B cell (primary cell): ENCODE data around the gene ZNRF2. TPM values are rescaled to one million over a fixed set of nuclear protein-coding genes. Genes with fewer than 3 reads are reported as not detected.
A peak's percentile ranks its signal among the peaks of the same experiment; 100 is the strongest.

Source experiments
- ATAC-seq: fragments of 200-7000 bp; cut with Tn5 transposase; one replicate; pipeline ENCODE4 v1.10.0; 2021; ENCODE audit warnings: low read depth, mild to moderate bottlenecking, moderate number of reproducible peaks, moderate library complexity
- CTCF ChIA-PET: fragments of 350-600 bp; sonication (Branson Sonifier 250); formaldehyde crosslinking; loops from one replicate; lab custom pipeline; 2021; ENCODE audit warnings: antibody characterized with exemption, inconsistent platforms; lab: Charles Lee
- POLR2A ChIA-PET: fragments of 350-600 bp; sonication (Branson Sonifier 250); formaldehyde crosslinking; loops from one replicate; lab custom pipeline; 2021; ENCODE audit warnings: antibody characterized with exemption; lab: Charles Lee
- DNase-seq: peaks from one replicate; pipeline ENCODE4 v3.0.0; 2013
- H2AFZ ChIP-seq: 2 replicates; pipeline ENCODE4 v1.6.1; 2012; ENCODE audit warnings: mild to moderate bottlenecking, low read depth, low read length; ENCODE audit not compliant: insufficient read depth, poor library complexity, severe bottlenecking
- H3K27ac ChIP-seq, 2 donors: 1 replicate in 1 of 2; 2 replicates in 1 of 2; pipeline ENCODE4 v1.5.1; 2012 to 2013; ENCODE audit warnings: low read length in 2 of 2, mild to moderate bottlenecking in 2 of 2, moderate library complexity in 1 of 2
- H3K27me3 ChIP-seq, 4 experiments: fragments of 200-600 bp in 1 of 4; sonication (generic) in 1 of 4; replicated peaks in 1 of 4; 1 replicate in 2 of 4; 2 replicates in 2 of 4; pipeline versions ENCODE4 v1.6.1 to v1.7.0; 2013 to 2016; ENCODE audit warnings: low read length in 3 of 4, mild to moderate bottlenecking in 2 of 4, mixed read lengths in 1 of 4, moderate library complexity in 1 of 4; ENCODE audit not compliant: insufficient read depth in 4 of 4, control insufficient read depth in 3 of 4; ENCODE audit errors: control extremely low read depth in 1 of 4
- H3K36me3 ChIP-seq, 2 experiments: replicated peaks in 1 of 2; 1 replicate in 1 of 2; 2 replicates in 1 of 2; pipeline versions ENCODE4 v1.6.1 to v1.7.1; 2013; ENCODE audit warnings: low read length in 1 of 2; ENCODE audit not compliant: insufficient read depth in 2 of 2, control insufficient read depth in 1 of 2; ENCODE audit errors: control extremely low read depth in 1 of 2, extremely low read depth in 1 of 2
- H3K4me1 ChIP-seq, 2 donors: fragments of 200-600 bp in 1 of 2; sonication (generic) in 1 of 2; 1 replicate in 1 of 2; 2 replicates in 1 of 2; pipeline versions ENCODE4 v1.5.1 to v1.6.1; 2013 to 2017; ENCODE audit warnings: low read length in 2 of 2; ENCODE audit not compliant: control insufficient read depth in 2 of 2, insufficient read depth in 2 of 2
- H3K4me2 ChIP-seq: replicated peaks from 2 replicates; pipeline ENCODE3; 2012; ENCODE audit warnings: mild to moderate bottlenecking, low read depth, low read length; ENCODE audit not compliant: poor library complexity, severe bottlenecking
- H3K4me3 ChIP-seq, 5 experiments: fragments of 200-600 bp in 1 of 5; sonication (generic) in 1 of 5; 1 replicate in 3 of 5; 2 replicates in 2 of 5; pipeline versions ENCODE4 v1.5.1 to v1.7.0; 2011 to 2016; ENCODE audit warnings: low read length in 4 of 5, mild to moderate bottlenecking in 4 of 5, low read depth in 2 of 5, control low read depth in 1 of 5, moderate library complexity in 1 of 5; ENCODE audit not compliant: insufficient read depth in 1 of 5; ENCODE audit errors: control extremely low read depth in 1 of 5, extremely low read depth in 1 of 5
- H3K79me2 ChIP-seq: fragments of 200-600 bp; sonication (generic); one replicate; pipeline ENCODE4 v1.6.0; 2016; ENCODE audit warnings: low read length; ENCODE audit not compliant: control insufficient read depth, insufficient read depth
- H3K9ac ChIP-seq: fragments of 200-600 bp; sonication (generic); 2 replicates; pipeline ENCODE4 v1.6.1; 2017; ENCODE audit warnings: mild to moderate bottlenecking, low read length, moderate library complexity
- H3K9me3 ChIP-seq, 3 donors: one replicate each; pipeline versions ENCODE4 v1.6.1 to v1.7.1; 2013; ENCODE audit warnings: low read length in 2 of 3; ENCODE audit not compliant: control insufficient read depth in 2 of 3, insufficient read depth in 1 of 3; ENCODE audit errors: control extremely low read depth in 1 of 3
- H4K20me1 ChIP-seq: 2 replicates; pipeline ENCODE4 v1.6.0; 2012; ENCODE audit warnings: mild to moderate bottlenecking, low read length; ENCODE audit not compliant: insufficient read depth, control insufficient read depth, poor library complexity, severe bottlenecking
- H3K27ac Mint-ChIP-seq: one replicate; pipeline ENCODE4 v1.8.0; 2021; ENCODE audit warnings: mixed read lengths
- H3K27me3 Mint-ChIP-seq: one replicate; pipeline ENCODE4 v1.8.0; 2021; ENCODE audit warnings: mixed read lengths
- H3K4me1 Mint-ChIP-seq: one replicate; pipeline ENCODE4 v1.8.0; 2021; ENCODE audit warnings: mixed read lengths
- H3K4me3 Mint-ChIP-seq: one replicate; pipeline ENCODE4 v1.8.0; 2021; ENCODE audit warnings: mixed read lengths
- H3K9me3 Mint-ChIP-seq: one replicate; pipeline ENCODE4 v1.8.0; 2022; ENCODE audit warnings: mixed read lengths; ENCODE audit not compliant: insufficient read depth
- CTCF ChIP-seq: fragments of 200-600 bp; IDR thresholded peaks from one replicate; pipeline ENCODE4 v1.8.0; 2022; ENCODE audit warnings: antibody characterized with exemption, mild to moderate bottlenecking
- EZH2 ChIP-seq: IDR thresholded peaks from 2 replicates; pipeline ENCODE4 v1.6.1; 2012; ENCODE audit warnings: borderline replicate concordance, low read depth, mild to moderate bottlenecking, moderate library complexity, low read length; ENCODE audit not compliant: insufficient read depth, poor library complexity, severe bottlenecking
- WGBS: methylation state at CpG from one replicate; pipeline ENCODE4 v1.1.5; 2013; ENCODE audit warnings: missing lambda C conversion rate; ENCODE audit not compliant: insufficient coverage; 5-methylcytosine and 5-hydroxymethylcytosine counted together
- intact Hi-C: fragments of 100-400 bp; cut with micrococcal nuclease; formaldehyde crosslinking; loops from one replicate; pipeline ENCODE4 v1.10.0; 2022
- polyA plus RNA-seq: library from polyadenylated mRNA; depleted of rRNA; stranded (reverse); fragments of >200 nt; gene quantifications from 2 replicates; pipeline ENCODE4 v1.2.3, GENCODE V29; 2012
- total RNA-seq, 2 donors: library from RNA; stranded (reverse); fragments of 120-200 nt in 1 of 2; gene quantifications; 1 replicate in 1 of 2; 2 replicates in 1 of 2; pipeline versions ENCODE4 v1.2.3 to v1.2.4, GENCODE V29; 2013 to 2022

ZNRF2 gene
- total and polyA plus RNA-seq, 2 donors (not counting 1 experiment from before 2014, with no cell fraction given): 6.4 to 32.0 TPM

DNA sequence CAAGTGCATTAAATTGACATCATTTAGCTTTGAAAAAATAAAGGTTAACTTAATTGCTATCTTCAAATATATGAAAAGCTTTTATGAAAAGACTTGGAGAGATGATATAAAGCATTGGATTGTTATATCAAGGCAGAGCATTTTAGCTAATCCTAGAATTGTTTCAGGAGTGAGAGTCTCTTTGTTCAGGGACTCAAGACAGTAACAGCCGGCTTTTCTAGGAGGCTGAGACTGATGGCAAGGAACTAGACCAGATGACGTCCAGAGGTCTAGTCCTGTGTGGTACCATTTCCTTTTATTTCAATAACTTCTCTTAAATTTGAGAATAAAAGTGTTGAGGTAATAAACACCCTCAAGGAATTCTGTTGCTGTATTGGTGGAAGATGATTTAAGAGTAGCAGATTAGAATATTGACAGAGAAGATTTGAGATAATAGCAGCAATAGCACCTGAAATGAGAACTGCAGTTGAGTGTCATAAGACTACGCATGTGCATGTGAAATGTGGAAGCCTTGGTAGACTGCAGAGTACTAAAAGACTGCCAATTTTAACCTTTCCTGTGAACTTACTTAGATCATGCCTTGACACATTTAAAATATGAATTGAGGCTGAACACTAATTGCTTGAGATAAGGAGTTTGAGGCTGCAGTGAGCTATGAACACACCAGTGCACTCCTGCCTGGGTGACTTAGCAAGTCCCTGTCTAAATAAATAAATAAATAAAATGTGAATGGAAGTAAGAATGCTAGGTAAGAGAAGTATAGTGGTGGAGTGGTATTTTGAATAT, 79.6 kb downstream of the ZNRF2 start:
- H3K79me2 ChIP-seq: peaks cover 7% of the 10 kb centered on the region
- H3K4me2 ChIP-seq: peak overlapping the region; percentile 5
- POLR2A ChIA-PET: no interaction called here
- intact Hi-C loops: loop anchor here (2.0 to 5.0 kb wide), 2 partner anchors 15 to 42 kb away; no protein-coding TSS in a partner anchor
- CTCF ChIA-PET: interaction anchor here (0.7 kb wide), 1 partner anchor 199 kb away, joined by 3 read pairs; no protein-coding TSS in a partner anchor
- Mint-ChIP-seq H3K4me1 (peaks cover 28% of the 10 kb centered on the region), H3K27me3 (no peaks in the 10 kb centered on the region), H3K9me3 (no peaks in the 10 kb centered on the region), H3K27ac (peak overlapping the region; percentile 28), H3K4me3 (peak overlapping the region; percentile 7)
- no peak for TF ChIP-seq CTCF
- no peak for TF ChIP-seq EZH2
- H3K4me1 ChIP-seq: peaks cover 4 to 9% of the 10 kb centered on the region in 2 donors
- H3K9me3 ChIP-seq: peaks cover 0 to 7% (median 0%) of the 10 kb centered on the region in 3 donors
- no peaks in the 10 kb centered on the region for H3K27me3 ChIP-seq
- DNase-seq (no peak), ATAC-seq (no peak)
- WGBS: 100% methylated on average over 1 of the region's 3 CpGs
- H3K27ac ChIP-seq: no peak overlapping the region
- H4K20me1 ChIP-seq: no peaks in the 10 kb centered on the region
- no peak overlapping the region for H3K9ac ChIP-seq
- no peak overlapping the region for H2AFZ ChIP-seq
- no peak overlapping the region for H3K4me3 ChIP-seq
- H3K36me3 ChIP-seq: peaks cover 1 to 3% of the 10 kb centered on the region in 2 experiments

GRCh38 chr7:30364773-30365172, 80.4 kb downstream of the ZNRF2 start:
- CTCF ChIA-PET: interaction anchor here (1.1 kb wide), 1 partner anchor 48 kb away, joined by 3 read pairs; no protein-coding TSS in a partner anchor
- H3K9me3 Mint-ChIP-seq: no peaks in the 10 kb centered on the region
- Histone ChIP-seq H3K27me3 (no peaks in the 10 kb centered on the region), H2AFZ (no peak overlapping the region), H3K9ac (no peak overlapping the region), H3K79me2 (peaks cover 3% of the 10 kb centered on the region), H3K4me3 (no peak overlapping the region), H3K4me1 (peaks cover 4 to 9% of the 10 kb centered on the region in 2 donors), H3K36me3 (peaks cover 1 to 3% of the 10 kb centered on the region in 2 experiments), H3K9me3 (peaks cover 0 to 7% (median 0%) of the 10 kb centered on the region in 3 donors), H3K27ac (no peak overlapping the region), H4K20me1 (no peaks in the 10 kb centered on the region), H3K4me2 (peak overlapping the region; percentile 5)
- no peak for TF ChIP-seq CTCF
- TF ChIP-seq EZH2: no peak
- H3K4me3 Mint-ChIP-seq: no peak overlapping the region
- WGBS: no CpG with 5 or more reads among the region's 1 CpG
- intact Hi-C loops: loop anchor here (2.0 to 5.0 kb wide), 2 partner anchors 16 to 42 kb away; no protein-coding TSS in a partner anchor
- DNase-seq (no peak), ATAC-seq (no peak)
- no peaks in the 10 kb centered on the region for H3K27me3 Mint-ChIP-seq
- POLR2A ChIA-PET: no interaction called here
- peaks cover 30% of the 10 kb centered on the region for H3K4me1 Mint-ChIP-seq
- peak overlapping the region; percentile 56 for H3K27ac Mint-ChIP-seq
